Lower leg skin (tissue), 3 donors: ENCODE measurements around the gene PSEN1.

Source experiments
- POLR2A ChIP-seq, 2 donors: fragments of 450-650 bp; IDR thresholded peaks; one replicate each; pipeline ENCODE4 v1.6.1; 2016 to 2017; ENCODE audit warnings: antibody characterized with exemption in 2 of 2, mild to moderate bottlenecking in 1 of 2, moderate library complexity in 1 of 2
- TF ChIP-seq, protein P1 (sequence below), 3 donors: fragments of 450-650 bp; IDR thresholded peaks; one replicate each; pipeline ENCODE4 v1.5.1; 2016; ENCODE audit warnings: antibody characterized with exemption in 3 of 3, mild to moderate bottlenecking in 3 of 3, moderate library complexity in 2 of 3

DNA sequence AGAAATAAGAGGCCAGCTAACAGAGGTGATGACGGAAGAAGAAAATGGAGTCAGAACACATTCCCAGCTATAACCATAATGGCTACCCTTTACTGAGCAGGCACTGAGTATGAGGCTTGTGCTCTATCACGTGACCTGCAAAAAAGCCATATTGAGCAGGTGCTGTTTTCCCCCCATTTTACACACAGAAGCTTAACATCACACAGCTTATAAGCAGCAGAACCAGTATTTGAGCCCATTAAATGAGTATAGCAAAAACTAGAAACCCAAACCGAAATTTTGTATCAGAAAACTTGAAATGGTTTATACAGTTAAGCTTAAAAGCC, 129.4 kb downstream of the PSEN1 start:
- TF ChIP-seq, protein P1, sequence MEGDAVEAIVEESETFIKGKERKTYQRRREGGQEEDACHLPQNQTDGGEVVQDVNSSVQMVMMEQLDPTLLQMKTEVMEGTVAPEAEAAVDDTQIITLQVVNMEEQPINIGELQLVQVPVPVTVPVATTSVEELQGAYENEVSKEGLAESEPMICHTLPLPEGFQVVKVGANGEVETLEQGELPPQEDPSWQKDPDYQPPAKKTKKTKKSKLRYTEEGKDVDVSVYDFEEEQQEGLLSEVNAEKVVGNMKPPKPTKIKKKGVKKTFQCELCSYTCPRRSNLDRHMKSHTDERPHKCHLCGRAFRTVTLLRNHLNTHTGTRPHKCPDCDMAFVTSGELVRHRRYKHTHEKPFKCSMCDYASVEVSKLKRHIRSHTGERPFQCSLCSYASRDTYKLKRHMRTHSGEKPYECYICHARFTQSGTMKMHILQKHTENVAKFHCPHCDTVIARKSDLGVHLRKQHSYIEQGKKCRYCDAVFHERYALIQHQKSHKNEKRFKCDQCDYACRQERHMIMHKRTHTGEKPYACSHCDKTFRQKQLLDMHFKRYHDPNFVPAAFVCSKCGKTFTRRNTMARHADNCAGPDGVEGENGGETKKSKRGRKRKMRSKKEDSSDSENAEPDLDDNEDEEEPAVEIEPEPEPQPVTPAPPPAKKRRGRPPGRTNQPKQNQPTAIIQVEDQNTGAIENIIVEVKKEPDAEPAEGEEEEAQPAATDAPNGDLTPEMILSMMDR (IDR thresholded peaks at IDR 0.05), result no peak
- no peak for TF ChIP-seq POLR2A (IDR thresholded peaks at IDR 0.05)
